ENCODE results near the gene FOXR1. TPM values are rescaled to one million over a fixed set of nuclear protein-coding genes. Genes with fewer than 3 reads are reported as not detected.
A peak's percentile ranks its signal among the peaks of the same experiment; 100 is the strongest.
"Not testable (repeated sequence)": the region's sequence is repeated elsewhere in the genome, so short reads cannot be mapped to it uniquely, and the experiment has no call there.

The FOXR1 gene
- total and polyA plus RNA-seq, 4 experiments from 2014 or later, result not detected

DNA sequence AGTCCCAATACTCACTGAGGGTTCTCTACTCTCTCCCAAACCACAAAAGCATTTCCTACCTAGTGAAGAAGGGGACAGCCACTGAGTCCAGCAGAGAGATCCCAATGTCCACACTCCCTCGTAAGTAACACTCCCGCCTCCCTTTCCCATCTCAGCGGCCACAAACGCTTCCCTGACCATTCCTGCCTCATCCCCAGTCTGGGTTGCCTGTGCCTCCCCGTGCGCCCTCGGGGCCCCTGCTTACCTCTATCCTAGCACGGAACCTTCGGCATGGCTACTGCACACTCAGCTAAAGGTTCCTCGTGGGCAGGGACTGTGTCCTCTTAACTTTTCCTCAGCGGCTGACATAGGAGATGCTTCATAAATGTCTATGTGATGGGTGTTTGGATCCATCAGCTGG is 14.0 kb upstream of the FOXR1 start:
- H3K4me3 Mint-ChIP-seq, result no peak overlapping the region
- POLR2A ChIA-PET (ENCODE audit: partially characterized antibody), result interaction anchor here (0.9 to 1.4 kb wide), 4 partner anchors 27 to 142 kb away, joined by 3 to 5 read pairs (median 4); no protein-coding TSS in a partner anchor

DNA sequence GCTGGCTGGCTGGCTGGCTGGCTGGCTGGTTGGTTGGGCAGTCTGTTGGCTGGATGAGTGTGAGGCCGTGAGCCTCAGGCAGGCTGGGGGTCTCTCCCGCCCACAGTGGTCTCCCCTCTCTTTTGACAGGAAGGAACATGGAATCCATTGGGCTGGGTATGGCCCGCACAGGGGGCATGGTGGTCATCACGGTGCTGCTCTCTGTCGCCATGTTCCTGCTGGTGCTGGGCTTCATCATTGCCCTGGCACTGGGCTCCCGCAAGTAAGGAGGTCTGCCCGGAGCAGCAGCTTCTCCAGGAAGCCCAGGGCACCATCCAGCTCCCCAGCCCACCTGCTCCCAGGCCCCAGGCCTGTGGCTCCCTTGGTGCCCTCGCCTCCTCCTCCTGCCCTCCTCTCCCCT is 13.6 kb upstream of the FOXR1 start:
- Mint-ChIP-seq H3K36me3 (no peaks in the 10 kb centered on the region), H3K27me3 (peaks cover 0 to 4% of the 10 kb centered on the region in 2 donors), H3K4me3 (no peak overlapping the region), H3K27ac (no peak overlapping the region), H3K4me1 (peaks cover 4 to 5% (median 4%) of the 10 kb centered on the region in 4 donors), H3K9me3 (peaks cover 0 to 1% (median 0%) of the 10 kb centered on the region in 8 donors)
- H3K4me1 ChIP-seq (ENCODE audit: insufficient read depth, low read length), result peaks cover 5% of the 10 kb centered on the region
- no peaks in the 10 kb centered on the region for H3K27me3 ChIP-seq (ENCODE audit: insufficient read depth, low read length)
- no peaks in the 10 kb centered on the region for H3K36me3 ChIP-seq (ENCODE audit: insufficient read depth, low read length)
- no peak overlapping the region for H3K4me3 ChIP-seq (ENCODE audit: low read length in 2 of 2)
- ChIA-PET CTCF (ENCODE audit: partially characterized antibody) (interaction anchor here (0.7 to 5.7 kb wide), 14 partner anchors 18 to 364 kb away, joined by 3 to 37 read pairs (median 5); partner anchors contain the start of genes BCL9L and DDX6), POLR2A (ENCODE audit: partially characterized antibody) (interaction anchor here (0.9 kb wide), 1 partner anchor 142 kb away, joined by 3 read pairs; no protein-coding TSS in a partner anchor)
- intact Hi-C loops (cut with micrococcal nuclease), result loop anchor here (2.0 to 5.0 kb wide), 2 partner anchors 167 to 361 kb away; partner anchors contain the start of gene DDX6
- no peak overlapping the region for H3K27ac ChIP-seq (ENCODE audit: low read depth, low read length)
- DNase-seq, result no peak
- H3K9me3 ChIP-seq (ENCODE audit: control insufficient read depth in 1 of 2, low read length in 2 of 2), result no peaks in the 10 kb centered on the region

More for the DNA sequence above, 14.0 kb upstream of the FOXR1 start:
- H3K27ac ChIP-seq (ENCODE audit: low read depth, low read length), result no peak overlapping the region
- H3K27me3 ChIP-seq (ENCODE audit: insufficient read depth, low read length), result no peaks in the 10 kb centered on the region
- DNase-seq, result no peak
- Mint-ChIP-seq H3K9me3 (peaks cover 0 to 1% (median 0%) of the 10 kb centered on the region in 8 donors), H3K27me3 (peaks cover 0 to 4% of the 10 kb centered on the region in 2 donors), H3K27ac (peak overlapping the region in 1 of 7 donors; percentile 42), H3K36me3 (no peaks in the 10 kb centered on the region), H3K4me1 (peaks cover 4 to 5% (median 4%) of the 10 kb centered on the region in 4 donors)
- intact Hi-C loops (cut with micrococcal nuclease), result loop anchor here (2.0 to 5.0 kb wide), 2 partner anchors 167 to 360 kb away; partner anchors contain the start of gene DDX6
- peaks cover 5% of the 10 kb centered on the region for H3K4me1 ChIP-seq (ENCODE audit: insufficient read depth, low read length)
- H3K9me3 ChIP-seq (ENCODE audit: control insufficient read depth in 1 of 2, low read length in 2 of 2), result no peaks in the 10 kb centered on the region
- CTCF ChIA-PET (ENCODE audit: partially characterized antibody), result interaction anchor here (0.7 to 5.7 kb wide), 21 partner anchors 13 to 363 kb away, joined by 3 to 37 read pairs (median 4); partner anchors contain the start of genes BCL9L and DDX6
- no peaks in the 10 kb centered on the region for H3K36me3 ChIP-seq (ENCODE audit: insufficient read depth, low read length)
- no peak overlapping the region for H3K4me3 ChIP-seq (ENCODE audit: low read length in 2 of 2)

DNA sequence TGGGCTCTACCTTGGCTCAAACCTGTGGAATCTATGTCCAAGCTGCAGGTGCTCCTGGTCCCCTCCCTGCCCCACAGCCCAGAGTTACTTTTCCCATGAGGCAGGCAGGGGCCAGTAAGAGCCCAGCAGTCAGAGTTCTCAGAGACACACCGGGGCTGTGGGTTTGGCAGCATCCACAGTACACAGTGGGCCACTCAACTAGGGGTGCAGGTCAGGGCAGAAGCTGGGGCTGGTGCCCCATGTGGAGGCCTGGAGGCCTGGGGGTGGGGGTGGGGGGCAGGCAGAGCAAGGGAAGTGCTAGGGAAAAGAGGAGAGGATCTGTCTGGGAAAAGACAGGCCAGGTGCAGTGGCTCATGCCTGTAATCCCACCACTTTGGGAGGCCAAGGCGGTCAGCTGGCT is 13.0 kb upstream of the FOXR1 start:
- no peak overlapping the region for H3K4me3 ChIP-seq (ENCODE audit: low read length in 2 of 2)
- H3K27me3 ChIP-seq (ENCODE audit: insufficient read depth, low read length), result no peaks in the 10 kb centered on the region
- peaks cover 0 to 1% (median 0%) of the 10 kb centered on the region in 8 donors for H3K9me3 Mint-ChIP-seq
- DNase-seq, result no peak
- intact Hi-C loops (cut with micrococcal nuclease), result loop anchor here (5.0 kb wide), 1 partner anchor 361 kb away; no protein-coding TSS in a partner anchor
- no peaks in the 10 kb centered on the region for H3K36me3 Mint-ChIP-seq
- H3K4me1 Mint-ChIP-seq, result peaks cover 4 to 5% (median 4%) of the 10 kb centered on the region in 4 donors
- no peak overlapping the region for H3K27ac ChIP-seq (ENCODE audit: low read depth, low read length)
- no peaks in the 10 kb centered on the region for H3K9me3 ChIP-seq (ENCODE audit: control insufficient read depth in 1 of 2, low read length in 2 of 2)
- no peak overlapping the region for H3K4me3 Mint-ChIP-seq
- H3K36me3 ChIP-seq (ENCODE audit: insufficient read depth, low read length), result no peaks in the 10 kb centered on the region
- CTCF ChIA-PET (ENCODE audit: partially characterized antibody), result interaction anchor here (1.0 to 5.7 kb wide), 4 partner anchors 170 to 300 kb away, joined by 3 to 37 read pairs (median 4); no protein-coding TSS in a partner anchor
- H3K27me3 Mint-ChIP-seq, result peaks cover 0 to 4% of the 10 kb centered on the region in 2 donors
- POLR2A ChIA-PET (ENCODE audit: partially characterized antibody), result no interaction called here
- H3K27ac Mint-ChIP-seq, result no peak overlapping the region
- H3K4me1 ChIP-seq (ENCODE audit: insufficient read depth, low read length), result peaks cover 5% of the 10 kb centered on the region

DNA sequence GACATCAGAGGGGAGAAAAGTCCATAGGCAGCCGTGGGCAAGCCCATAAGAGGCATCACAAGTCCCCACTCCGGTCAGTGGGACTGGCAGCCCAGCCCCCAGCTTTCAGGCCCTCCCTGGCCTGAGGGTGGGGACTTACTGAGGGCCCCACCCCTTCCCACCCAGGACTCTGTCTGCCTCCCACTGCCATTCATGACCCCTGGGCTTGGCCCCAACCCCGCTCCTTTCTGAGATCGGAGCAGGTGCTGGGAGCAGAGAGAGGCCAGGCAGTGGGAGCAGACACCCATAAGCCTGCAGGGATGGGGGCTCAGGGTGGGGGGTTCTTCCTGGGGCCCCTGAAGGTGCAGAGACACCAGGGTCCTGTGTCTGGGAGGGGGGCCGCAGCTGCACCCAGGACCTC is 10.4 kb upstream of the FOXR1 start:
- H3K27me3 Mint-ChIP-seq, result peaks cover 0 to 4% of the 10 kb centered on the region in 2 donors
- intact Hi-C loops (cut with micrococcal nuclease), result no loop called here
- no peaks in the 10 kb centered on the region for H3K9me3 ChIP-seq (ENCODE audit: control insufficient read depth in 1 of 2, low read length in 2 of 2)
- H3K36me3 Mint-ChIP-seq, result no peaks in the 10 kb centered on the region
- no peak for DNase-seq
- CTCF ChIA-PET (ENCODE audit: partially characterized antibody), result interaction anchor here (1.3 kb wide), 1 partner anchor 55 kb away, joined by 3 read pairs; no protein-coding TSS in a partner anchor
- H3K27me3 ChIP-seq (ENCODE audit: insufficient read depth, low read length), result no peaks in the 10 kb centered on the region
- H3K27ac Mint-ChIP-seq, result no peak overlapping the region
- no peak overlapping the region for H3K4me3 Mint-ChIP-seq
- no peak overlapping the region for H3K27ac ChIP-seq (ENCODE audit: low read depth, low read length)
- no peaks in the 10 kb centered on the region for H3K36me3 ChIP-seq (ENCODE audit: insufficient read depth, low read length)
- H3K4me1 Mint-ChIP-seq, result peaks cover 4 to 5% (median 4%) of the 10 kb centered on the region in 4 donors
- H3K4me1 ChIP-seq (ENCODE audit: insufficient read depth, low read length), result peaks cover 5% of the 10 kb centered on the region
- H3K9me3 Mint-ChIP-seq, result peaks cover 0 to 1% (median 0%) of the 10 kb centered on the region in 8 donors
- H3K4me3 ChIP-seq (ENCODE audit: low read length in 2 of 2), result no peak overlapping the region
- POLR2A ChIA-PET (ENCODE audit: partially characterized antibody), result no interaction called here

DNA sequence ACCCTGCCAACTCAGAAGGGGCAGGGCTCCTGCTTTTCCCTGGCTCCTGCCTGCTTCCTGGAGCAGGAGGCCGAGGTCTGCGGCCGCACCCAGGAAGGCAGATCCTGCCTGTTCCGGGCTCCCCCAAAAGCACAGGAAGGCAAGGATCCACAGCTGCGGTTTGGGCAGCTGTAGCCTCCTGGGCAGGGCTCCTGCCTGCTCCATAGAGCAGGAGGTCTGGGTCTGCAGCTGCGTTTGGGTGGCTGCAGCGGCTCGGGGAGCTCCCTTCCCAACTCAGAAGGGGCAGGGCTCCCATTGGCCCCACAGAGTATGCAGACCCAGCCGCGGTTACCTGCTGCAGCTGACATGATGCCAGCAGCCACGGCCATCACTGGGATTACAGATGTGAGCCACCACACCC is 10.0 kb upstream of the FOXR1 start:
- CTCF ChIA-PET (ENCODE audit: partially characterized antibody), result interaction anchor here (0.7 to 0.9 kb wide), 2 partner anchors 56 to 177 kb away, joined by 3 read pairs; no protein-coding TSS in a partner anchor
- H3K4me1 Mint-ChIP-seq, result peaks cover under 1 to 2% (median 1%) of the 10 kb centered on the region in 4 donors
- Histone ChIP-seq H3K9me3 (ENCODE audit: control insufficient read depth in 1 of 2, low read length in 2 of 2) (no peaks in the 10 kb centered on the region), H3K27me3 (ENCODE audit: insufficient read depth, low read length) (no peaks in the 10 kb centered on the region), H3K4me1 (ENCODE audit: insufficient read depth, low read length) (peaks cover 2% of the 10 kb centered on the region), H3K36me3 (ENCODE audit: insufficient read depth, low read length) (no peaks in the 10 kb centered on the region), H3K4me3 (ENCODE audit: low read length in 2 of 2) (no peak overlapping the region), H3K27ac (ENCODE audit: low read depth, low read length) (no peak overlapping the region)
- no peak overlapping the region for H3K27ac Mint-ChIP-seq
- no peak overlapping the region for H3K4me3 Mint-ChIP-seq
- H3K36me3 Mint-ChIP-seq, result no peaks in the 10 kb centered on the region
- no peaks in the 10 kb centered on the region for H3K9me3 Mint-ChIP-seq
- intact Hi-C loops (cut with micrococcal nuclease), result no loop called here
- peaks cover 0 to under 1% of the 10 kb centered on the region in 2 donors for H3K27me3 Mint-ChIP-seq
- POLR2A ChIA-PET (ENCODE audit: partially characterized antibody), result no interaction called here
- DNase-seq, result no peak

DNA sequence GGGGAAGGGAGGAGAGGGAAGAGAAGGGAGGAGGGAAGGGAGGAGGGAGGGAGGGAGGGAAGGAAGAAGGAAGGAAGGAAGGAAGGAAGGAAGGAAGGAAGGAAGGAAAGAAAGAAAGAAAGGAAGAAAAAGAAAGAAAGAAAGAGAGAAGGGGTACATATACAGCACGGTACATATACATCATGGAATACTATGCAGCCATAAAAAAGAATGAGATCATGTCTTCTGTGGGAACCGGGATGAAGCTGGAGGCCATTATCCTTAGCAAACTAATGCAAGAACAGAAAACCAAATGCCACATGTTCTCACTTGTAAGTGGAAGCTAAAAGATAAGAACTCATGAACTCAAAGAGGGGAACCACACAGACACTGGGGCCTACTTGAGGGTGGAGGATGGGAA is 2.1 kb upstream of the FOXR1 start:
- intact Hi-C loops (cut with micrococcal nuclease); H3K9me3 ChIP-seq (ENCODE audit: control insufficient read depth in 1 of 2, low read length in 2 of 2); H3K4me1 ChIP-seq (ENCODE audit: insufficient read depth, low read length); H3K27me3 ChIP-seq (ENCODE audit: insufficient read depth, low read length); H3K4me3 Mint-ChIP-seq; H3K27ac ChIP-seq (ENCODE audit: low read depth, low read length); H3K36me3 Mint-ChIP-seq; CTCF ChIA-PET (ENCODE audit: partially characterized antibody); H3K4me1 Mint-ChIP-seq; DNase-seq; POLR2A ChIA-PET (ENCODE audit: partially characterized antibody); H3K36me3 ChIP-seq (ENCODE audit: insufficient read depth, low read length); H3K27ac Mint-ChIP-seq; H3K4me3 ChIP-seq (ENCODE audit: low read length in 2 of 2); H3K9me3 Mint-ChIP-seq: not testable (repeated sequence)
- H3K27me3 Mint-ChIP-seq, result peaks cover 10 to 13% of the 10 kb centered on the region in 2 donors

DNA sequence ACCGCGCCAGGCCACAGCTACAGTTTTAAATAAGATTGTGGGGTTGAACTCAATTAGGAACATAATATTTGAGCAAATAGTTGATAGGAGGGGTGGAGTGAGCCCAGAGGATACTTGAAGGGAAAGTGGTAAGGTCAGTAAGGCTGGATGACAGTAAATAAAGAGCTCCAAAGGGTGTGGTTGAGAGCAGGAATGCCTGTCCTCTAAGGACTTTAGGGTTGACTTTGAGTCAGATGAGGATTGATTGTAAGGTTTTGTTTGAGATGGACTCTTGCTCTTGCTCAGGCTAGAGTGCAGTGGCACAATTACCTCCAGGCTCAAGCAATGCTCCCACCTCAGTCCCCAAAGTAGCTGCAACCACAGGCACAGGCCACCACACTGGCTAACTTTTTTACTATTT is 2.4 kb downstream of the FOXR1 start:
- Histone ChIP-seq H3K4me3 (ENCODE audit: low read length in 2 of 2) (no peak overlapping the region), H3K36me3 (ENCODE audit: insufficient read depth, low read length) (no peaks in the 10 kb centered on the region), H3K27ac (ENCODE audit: low read depth, low read length) (no peak overlapping the region), H3K27me3 (ENCODE audit: insufficient read depth, low read length) (no peaks in the 10 kb centered on the region), H3K9me3 (ENCODE audit: control insufficient read depth in 1 of 2, low read length in 2 of 2) (no peaks in the 10 kb centered on the region), H3K4me1 (ENCODE audit: insufficient read depth, low read length) (no peaks in the 10 kb centered on the region)
- no peaks in the 10 kb centered on the region for H3K36me3 Mint-ChIP-seq
- intact Hi-C loops (cut with micrococcal nuclease), result no loop called here
- ChIA-PET POLR2A (ENCODE audit: partially characterized antibody) (no interaction called here), CTCF (ENCODE audit: partially characterized antibody) (interaction anchor here (0.6 kb wide), 1 partner anchor 17 kb away, joined by 3 read pairs; no protein-coding TSS in a partner anchor)
- H3K4me1 Mint-ChIP-seq, result peaks cover 0 to 1% (median 0%) of the 10 kb centered on the region in 4 donors
- no peaks in the 10 kb centered on the region for H3K9me3 Mint-ChIP-seq
- H3K27me3 Mint-ChIP-seq, result peaks cover 18 to 19% of the 10 kb centered on the region in 2 donors
- no peak overlapping the region for H3K27ac Mint-ChIP-seq
- H3K4me3 Mint-ChIP-seq, result no peak overlapping the region
- DNase-seq, result no peak

Measured in CD4-positive, alpha-beta memory T cell (primary cell).